SK-N-SH (cell line): ENCODE measurements around the gene CFAP210. TPM values are rescaled to one million over a fixed set of nuclear protein-coding genes. Genes with fewer than 3 reads are reported as not detected.

Experiments
- CTCF ChIA-PET: fragments of 300-600, 350-600 bp; formaldehyde crosslinking; extraction: SDS; loops from one replicate; lab custom pipeline; 2021; lab: Yijun Ruan, JAX
- POLR2A ChIA-PET: fragments of 350-600 bp; sonication (Branson Sonifier 250); formaldehyde crosslinking; extraction: SDS; loops from one replicate; lab custom pipeline; 2020; ENCODE audit warnings: antibody characterized with exemption, inconsistent platforms; lab: Yijun Ruan, JAX
- DNase-seq: peaks from one replicate; pipeline ENCODE4 v3.0.0; 2012
- H2AFZ ChIP-seq: fragments of 200-600 bp; sonication (generic); 2 replicates; pipeline ENCODE4 v1.8.1; 2016; ENCODE audit warnings: antibody characterized with exemption, mild to moderate bottlenecking, low read depth
- H3F3A ChIP-seq: fragments of 200-600 bp; sonication (generic); replicated peaks from 2 replicates; pipeline ENCODE3; 2016; ENCODE audit warnings: antibody characterized with exemption, mild to moderate bottlenecking; ENCODE audit not compliant: insufficient read depth
- H3K27ac ChIP-seq, 2 experiments: fragments of 200-500 bp in 1 of 2; fragments of 200-600 bp in 1 of 2; sonication (Bioruptor generic) in 1 of 2; sonication (generic), shearing (Covaris generic) in 1 of 2; 2 replicates each; pipeline versions ENCODE4 v1.5.1 to v1.6.1; 2014 to 2016; ENCODE audit warnings: low read depth in 2 of 2, inconsistent platforms in 1 of 2, low read length in 1 of 2, mild to moderate bottlenecking in 1 of 2, mixed read lengths in 1 of 2
- H3K27me3 ChIP-seq: fragments of 200-600 bp; sonication (generic), shearing (Covaris generic); 2 replicates; pipeline ENCODE4 v1.6.1; 2016; ENCODE audit warnings: mixed run types; ENCODE audit not compliant: insufficient read depth
- H3K36me3 ChIP-seq, 2 experiments: fragments of 200-500 bp in 1 of 2; fragments of 200-600 bp in 1 of 2; sonication (Bioruptor generic) in 1 of 2; sonication (generic) in 1 of 2; replicated peaks in 1 of 2; 2 replicates each; pipeline versions ENCODE3 to v1.5.1; 2014 to 2016; ENCODE audit warnings: low read length in 1 of 2, mild to moderate bottlenecking in 1 of 2; ENCODE audit not compliant: insufficient read depth in 2 of 2, control insufficient read depth in 1 of 2
- H3K4me1 ChIP-seq, 2 experiments: fragments of 200-500 bp in 1 of 2; fragments of 200-600 bp in 1 of 2; sonication (Bioruptor generic) in 1 of 2; sonication (generic), shearing (Covaris generic) in 1 of 2; 2 replicates each; pipeline versions ENCODE4 v1.5.1 to v1.6.1; 2014 to 2016; ENCODE audit warnings: low read depth in 1 of 2, low read length in 1 of 2, mixed run types in 1 of 2; ENCODE audit not compliant: insufficient read depth in 2 of 2, control insufficient read depth in 1 of 2
- H3K4me2 ChIP-seq: fragments of 200-600 bp; sonication (generic), shearing (Covaris generic); 2 replicates; pipeline ENCODE4 v1.6.1; 2017; ENCODE audit warnings: mixed run types
- H3K4me3 ChIP-seq, 2 experiments: fragments of 200-500 bp in 1 of 2; fragments of 200-600 bp in 1 of 2; sonication (Bioruptor generic) in 1 of 2; sonication (generic), shearing (Covaris generic) in 1 of 2; 2 replicates each; pipeline versions ENCODE4 v1.5.1 to v1.8.1; 2014 to 2016; ENCODE audit warnings: low read depth in 2 of 2, inconsistent platforms in 1 of 2, low read length in 1 of 2, mild to moderate bottlenecking in 1 of 2, mixed read lengths in 1 of 2, moderate library complexity in 1 of 2
- H3K79me2 ChIP-seq: fragments of 200-600 bp; sonication (generic); 2 replicates; pipeline ENCODE4 v1.8.1; 2017; ENCODE audit warnings: mild to moderate bottlenecking; ENCODE audit not compliant: insufficient read depth
- H3K9ac ChIP-seq: fragments of 200-600 bp; sonication (generic); 2 replicates; pipeline ENCODE4 v1.6.1; 2017; ENCODE audit warnings: mixed run types
- H3K9me2 ChIP-seq: fragments of 200-600 bp; sonication (generic); 2 replicates; pipeline ENCODE4 v1.6.1; 2017; ENCODE audit warnings: mixed run types
- H3K9me3 ChIP-seq: fragments of 200-600 bp; sonication (generic); 2 replicates; pipeline ENCODE4 v1.6.1; 2017; ENCODE audit warnings: mixed run types, mild to moderate bottlenecking, moderate library complexity
- H4K20me1 ChIP-seq: fragments of 200-600 bp; sonication (generic); 2 replicates; pipeline ENCODE4 v1.6.1; 2017; ENCODE audit warnings: mild to moderate bottlenecking, mixed run types; ENCODE audit not compliant: insufficient read depth
- IRF3 ChIP-seq: fragments of 150-350 bp; IDR thresholded peaks from 2 replicates; pipeline ENCODE4 v1.6.1; 2016; ENCODE audit warnings: mild to moderate bottlenecking, low read depth, low read length
- REST ChIP-seq: IDR thresholded peaks from 2 replicates; pipeline ENCODE4 v1.6.1; 2012; ENCODE audit warnings: mild to moderate bottlenecking, low read depth, low read length, moderate library complexity
- SMC3 ChIP-seq: IDR thresholded peaks from 2 replicates; pipeline ENCODE4 v1.6.1; 2012; ENCODE audit warnings: low read depth, low read length, improper control_type of control experiment
- USF1 ChIP-seq: IDR thresholded peaks from 2 replicates; pipeline ENCODE4 v1.4.0; 2012; ENCODE audit warnings: low read depth, borderline replicate concordance
- ZBTB33 ChIP-seq: IDR thresholded peaks from 2 replicates; pipeline ENCODE4 v1.4.0; 2012; ENCODE audit warnings: low read depth, borderline replicate concordance
- WGBS: methylation state at CpG from one replicate; pipeline ENCODE4 v1.1.6; 2017; ENCODE audit warnings: low lambda C conversion rate; 5-methylcytosine and 5-hydroxymethylcytosine counted together
- polyA plus RNA-seq, 3 experiments: library from polyadenylated mRNA; depleted of rRNA; stranded (reverse); fragments of >200 nt; gene quantifications; 2 replicates each; pipeline ENCODE4 v1.2.3, GENCODE V29; 2012

CFAP210 gene
- polyA plus RNA-seq, 1 of the 3 experiments (the other 2 are of a cell fraction) = 0.03 TPM

GRCh38 chr2:169732583-169733358 lies 38.6 kb upstream of the CFAP210 start:
- Histone ChIP-seq H3K4me3 (peak overlapping the region; percentile 71 to 80; a peak in 3 of 4 replicates), H3F3A (peaks cover 8% of the 10 kb centered on the region), H3K4me2 (peak overlapping the region; percentile 86; the same call in 1 of the 2 replicates), H4K20me1 (no peaks in the 10 kb centered on the region), H3K9me2 (no peaks in the 10 kb centered on the region), H2AFZ (peak overlapping the region; percentile 92; the same call in 1 of the 2 replicates), H3K79me2 (no peaks in the 10 kb centered on the region), H3K27me3 (no peaks in the 10 kb centered on the region), H3K4me1 (peaks cover 0 to 22% of the 10 kb centered on the region in 2 experiments; a peak in 2 of 4 replicates), H3K9ac (no peak overlapping the region), H3K36me3 (no peaks in the 10 kb centered on the region), H3K27ac (peak overlapping the region in 1 of 2 experiments; percentile 86; a peak in 2 of 4 replicates), H3K9me3 (no peaks in the 10 kb centered on the region)
- TF ChIP-seq IRF3 = no peak
- POLR2A ChIA-PET = interaction anchor here (1.3 to 4.1 kb wide), 2 partner anchors 10 to 17 kb away, joined by 3 to 50 read pairs; no protein-coding TSS in a partner anchor
- CTCF ChIA-PET = interaction anchor here (0.5 to 6.9 kb wide), 3 partner anchors 10 to 174 kb away, joined by 3 to 32 read pairs (median 6); partner anchors contain the start of genes CFAP210 and PHOSPHO2
- whole genome bisulfite sequencing = 63% methylated on average over 13 of the region's 13 CpGs
- DNase-seq = peak; percentile 39

GRCh38 chr2:169732075-169732474 lies 37.9 kb upstream of the CFAP210 start:
- CTCF ChIA-PET = interaction anchor here (6.9 kb wide), 1 partner anchor 38 kb away, joined by 32 read pairs; the partner anchor contains the start of genes CFAP210 and PHOSPHO2
- WGBS = 74% methylated on average over 5 of the region's 5 CpGs

More at GRCh38 chr2:169732075-169732474, 37.9 kb upstream of the CFAP210 start:
- Histone ChIP-seq H3K36me3 (no peaks in the 10 kb centered on the region), H3K4me2 (no peak overlapping the region), H3K27me3 (no peaks in the 10 kb centered on the region), H3K4me3 (no peak overlapping the region), H2AFZ (no peak overlapping the region), H3K4me1 (peaks cover 0 to 19% of the 10 kb centered on the region in 2 experiments; a peak in 2 of 4 replicates), H3K9me2 (no peaks in the 10 kb centered on the region), H3K9ac (no peak overlapping the region), H3K9me3 (no peaks in the 10 kb centered on the region), H4K20me1 (no peaks in the 10 kb centered on the region), H3F3A (peaks cover 8% of the 10 kb centered on the region), H3K79me2 (no peaks in the 10 kb centered on the region), H3K27ac (no peak overlapping the region)
- TF ChIP-seq ZBTB33 = no peak
- no peak for TF ChIP-seq REST
- no peak for TF ChIP-seq SMC3
- no peak for TF ChIP-seq USF1
- POLR2A ChIA-PET = interaction anchor here (4.1 kb wide), 1 partner anchor 17 kb away, joined by 50 read pairs; no protein-coding TSS in a partner anchor
- DNase-seq = no peak
